ENCODE data around the gene TRIP11.

- no peak for TF ChIP-seq YY1 (IDR thresholded peaks at IDR 0.05; ENCODE audit: insufficient read depth, insufficient read length)
- TF ChIP-seq SUZ12 (IDR thresholded peaks at IDR 0.05; ENCODE audit: extremely low read depth, insufficient read depth, insufficient read length) = no peak
- TF ChIP-seq ZNF274 (IDR thresholded peaks at IDR 0.05; ENCODE audit: low read depth, low read length) = no peak
Measured at GRCh38 chr14:92014040-92014439, 25.8 kb downstream of the TRIP11 start.
